H54 (cell line): Measurements from ENCODE around the gene LIMK1.
"Not testable (repeated sequence)": the region's sequence is repeated elsewhere in the genome, so short reads cannot be mapped to it uniquely, and the experiment has no call there.

Source experiments
- DNase-seq: peaks from one replicate; pipeline ENCODE4 v3.0.0; 2011; ENCODE audit warnings: low spot score, mixed read lengths; ENCODE audit not compliant: insufficient read length
- FAIRE-seq: peaks from 3 replicates; lab custom pipeline; 2011; peaks lifted over from hg19 to GRCh38; lab: Jason Lieb, UNC
- POLR2A ChIP-seq: IDR thresholded peaks from 2 replicates; pipeline ENCODE4 v1.6.1; 2011; ENCODE audit warnings: low read depth, mild to moderate bottlenecking, low read length

Gene LIMK1

DNA sequence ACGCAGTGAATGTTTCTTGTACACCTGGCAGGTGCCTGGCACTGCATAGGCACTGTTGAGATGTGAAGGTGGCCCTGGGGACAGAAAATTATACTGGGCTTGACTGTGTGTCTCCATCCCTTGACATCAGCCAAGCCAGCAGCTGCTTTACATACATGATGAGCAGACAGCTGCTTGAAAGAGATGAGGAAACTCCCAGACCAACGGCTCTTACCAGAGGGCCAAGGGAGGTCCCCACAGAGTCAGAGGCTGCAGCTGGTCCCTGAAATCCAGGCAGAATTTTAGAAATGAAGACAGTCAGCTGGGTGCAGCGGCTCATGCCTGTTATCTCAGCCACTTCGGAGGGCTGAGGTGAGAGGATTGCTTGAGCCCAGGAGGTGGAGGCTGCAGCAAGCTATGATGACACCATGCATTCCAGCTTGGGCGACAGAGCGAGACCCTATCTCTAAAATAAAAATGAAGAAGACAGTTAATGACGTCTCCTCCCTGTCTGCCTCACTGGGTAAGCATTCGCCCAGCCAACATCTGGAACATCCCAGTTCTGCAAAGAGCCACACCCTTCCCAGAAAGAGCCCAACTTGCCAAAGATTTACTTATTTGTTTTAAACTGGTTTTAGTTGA lies 17.6 kb downstream of the LIMK1 start:
- FAIRE-seq = no peak
- no peak for TF ChIP-seq POLR2A
- DNase-seq = no peak

DNA sequence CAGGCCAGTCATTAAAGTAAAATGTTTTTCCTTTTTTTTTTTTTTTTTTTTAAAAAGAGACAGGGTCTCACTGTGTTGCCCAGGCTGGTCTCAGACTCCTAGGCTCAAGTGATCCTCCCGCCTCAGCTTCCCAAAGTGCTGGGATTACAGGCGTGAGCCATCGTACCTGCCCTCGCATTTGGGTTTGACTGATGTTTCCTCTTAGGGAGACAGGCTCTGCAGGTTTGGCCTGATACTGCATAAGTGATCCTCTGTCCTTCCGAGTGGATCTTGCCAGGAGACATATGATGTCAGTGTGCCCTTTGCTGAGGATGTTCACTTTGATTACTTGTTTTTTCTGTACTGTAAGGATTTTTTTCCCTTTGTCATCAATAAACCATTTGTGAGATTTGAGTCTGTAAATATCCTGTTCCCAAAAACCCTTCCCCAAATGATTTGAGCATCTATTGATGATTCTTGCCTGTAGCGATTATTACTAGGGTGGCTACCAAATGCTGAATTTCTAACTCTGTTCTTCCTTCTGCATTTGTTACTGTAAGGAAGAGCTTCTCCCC lies 19.7 kb downstream of the LIMK1 start:
- no peak for TF ChIP-seq POLR2A
- DNase-seq = no peak
- no peak for FAIRE-seq

DNA sequence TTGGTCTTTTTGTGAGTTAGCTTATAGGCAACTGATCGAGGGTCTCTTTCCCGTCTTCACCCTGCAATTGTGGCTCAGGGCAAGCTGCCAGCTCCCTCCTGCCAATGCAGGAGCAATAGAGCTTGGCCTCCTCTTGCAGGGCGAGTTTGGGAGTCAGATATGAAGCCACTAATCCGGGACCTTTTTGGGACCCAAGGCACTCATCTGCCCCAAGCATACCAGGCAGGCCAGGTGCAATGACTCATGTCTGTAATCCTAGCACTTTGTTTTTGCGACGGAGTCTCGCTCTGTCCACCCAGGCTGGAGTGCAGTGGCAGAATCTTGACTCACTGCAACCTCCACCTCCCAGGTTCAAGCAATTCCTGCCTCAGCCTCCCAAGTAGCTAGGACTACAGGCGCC lies 21.1 kb downstream of the LIMK1 start:
- DNase-seq = no peak
- TF ChIP-seq POLR2A = no peak
- no peak for FAIRE-seq

DNA sequence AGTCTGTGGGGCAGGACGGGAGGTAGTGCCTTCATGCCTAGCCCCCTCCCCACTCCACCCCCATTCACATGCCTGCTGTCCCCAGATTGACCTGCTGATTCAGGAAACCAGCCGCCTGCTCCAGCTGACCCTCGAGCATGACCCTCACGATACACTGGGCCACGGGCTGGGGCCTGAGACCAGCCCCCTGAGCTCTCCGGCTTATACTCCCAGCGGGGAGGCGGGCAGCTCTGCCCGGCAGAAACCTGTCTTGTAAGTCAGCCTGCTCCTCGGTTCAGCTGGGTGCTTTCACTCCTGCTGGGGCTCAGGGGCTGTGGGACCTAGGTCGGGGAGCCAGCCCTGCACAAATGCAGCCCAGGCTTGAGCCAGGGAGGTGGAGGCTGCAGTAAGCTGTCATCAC lies 22.4 kb downstream of the LIMK1 start:
- FAIRE-seq = no peak

DNA sequence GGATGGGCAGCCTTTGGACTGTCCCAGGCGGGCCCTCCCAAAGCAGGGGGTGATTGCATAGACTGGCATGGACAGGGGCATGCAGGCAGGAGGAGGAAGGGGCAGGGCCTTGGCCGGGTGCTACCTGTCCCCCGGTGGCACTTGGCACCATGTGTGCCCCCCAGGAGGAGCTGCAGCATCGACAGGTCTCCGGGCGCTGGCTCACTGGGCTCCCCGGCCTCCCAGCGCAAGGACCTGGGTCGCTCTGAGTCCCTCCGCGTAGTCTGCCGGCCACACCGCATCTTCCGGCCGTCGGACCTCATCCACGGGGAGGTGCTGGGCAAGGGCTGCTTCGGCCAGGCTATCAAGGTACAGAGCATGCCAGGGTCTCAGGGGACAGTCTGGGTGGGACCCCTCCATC lies 23.2 kb downstream of the LIMK1 start:
- TF ChIP-seq POLR2A = no peak
- FAIRE-seq = no peak
- no peak for DNase-seq

More for the DNA sequence above, 22.4 kb downstream of the LIMK1 start:
- DNase-seq = no peak
- TF ChIP-seq POLR2A = no peak

DNA sequence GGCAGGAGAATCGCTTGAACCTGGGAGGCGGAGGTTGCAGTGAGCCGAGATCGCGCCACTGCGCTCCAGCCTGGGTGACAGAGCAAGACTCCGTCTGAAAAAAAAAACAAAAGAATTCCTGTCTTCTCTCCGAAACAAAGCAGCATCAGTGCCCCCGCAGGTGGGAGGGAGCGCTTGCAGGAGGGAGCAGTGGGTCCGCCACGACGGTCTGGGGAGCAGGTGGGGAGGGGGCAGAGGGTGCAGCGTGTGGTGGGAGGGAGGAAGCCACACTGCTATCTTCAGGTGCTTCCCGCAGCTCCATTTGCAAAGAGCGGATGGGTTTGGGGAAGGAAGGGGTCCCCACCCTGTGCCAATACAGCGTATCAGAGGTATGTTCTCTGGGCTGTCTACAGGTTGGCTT lies 31.7 kb downstream of the LIMK1 start:
- FAIRE-seq = no peak
- no peak for TF ChIP-seq POLR2A
- no peak for DNase-seq

DNA sequence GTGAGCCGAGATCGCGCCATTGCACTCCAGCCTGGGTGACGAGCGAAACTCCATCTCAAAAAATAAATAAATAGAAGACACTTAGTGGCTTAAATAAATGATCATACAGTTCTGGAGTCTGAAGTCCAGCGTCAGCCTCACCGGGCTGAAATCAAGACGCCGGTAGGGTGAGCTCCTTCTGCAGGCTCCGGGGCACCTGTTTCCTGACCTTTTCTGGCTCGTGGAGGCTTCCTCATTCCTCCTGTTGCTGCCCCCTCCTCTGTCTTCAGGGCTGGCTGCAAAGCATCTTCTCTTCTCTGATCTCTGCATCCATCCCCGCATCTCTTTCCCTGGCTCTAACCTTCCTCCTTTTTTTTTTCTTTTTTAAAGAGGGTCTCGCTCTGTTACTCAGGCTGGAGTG lies 32.8 kb downstream of the LIMK1 start:
- FAIRE-seq (no peak), DNase-seq (no peak)
- no peak for TF ChIP-seq POLR2A

DNA sequence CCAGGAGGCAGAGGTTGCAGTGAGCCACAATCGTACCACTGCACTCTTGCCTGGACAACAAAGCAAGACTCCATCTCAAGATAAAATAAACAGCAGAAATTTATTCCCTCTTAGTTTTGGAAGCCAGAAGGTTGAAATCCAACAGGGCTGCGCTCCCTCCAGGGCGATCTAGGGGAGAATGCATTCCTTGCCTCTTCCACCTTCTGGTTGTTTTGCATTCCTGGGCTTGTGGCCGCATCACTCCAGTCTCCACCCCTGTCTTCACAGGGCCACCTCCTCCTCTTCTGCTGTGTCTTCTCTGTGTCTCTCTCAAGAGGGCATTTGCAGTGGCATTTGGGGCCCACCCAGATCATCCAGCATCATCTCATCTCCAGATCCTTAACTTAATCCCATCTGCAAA lies 36.2 kb downstream of the LIMK1 start:
- DNase-seq (no peak), FAIRE-seq (no peak)
- TF ChIP-seq POLR2A = no peak

GRCh38 chr7:74121401-74122249 lies 38.0 kb downstream of the LIMK1 start:
- DNase-seq (no peak), FAIRE-seq (no peak)
- TF ChIP-seq POLR2A = no peak

- DNase-seq, FAIRE-seq: not testable (repeated sequence)
Measured at GRCh38 chr7:74123892-74124291, 40.3 kb downstream of the LIMK1 start.

DNA sequence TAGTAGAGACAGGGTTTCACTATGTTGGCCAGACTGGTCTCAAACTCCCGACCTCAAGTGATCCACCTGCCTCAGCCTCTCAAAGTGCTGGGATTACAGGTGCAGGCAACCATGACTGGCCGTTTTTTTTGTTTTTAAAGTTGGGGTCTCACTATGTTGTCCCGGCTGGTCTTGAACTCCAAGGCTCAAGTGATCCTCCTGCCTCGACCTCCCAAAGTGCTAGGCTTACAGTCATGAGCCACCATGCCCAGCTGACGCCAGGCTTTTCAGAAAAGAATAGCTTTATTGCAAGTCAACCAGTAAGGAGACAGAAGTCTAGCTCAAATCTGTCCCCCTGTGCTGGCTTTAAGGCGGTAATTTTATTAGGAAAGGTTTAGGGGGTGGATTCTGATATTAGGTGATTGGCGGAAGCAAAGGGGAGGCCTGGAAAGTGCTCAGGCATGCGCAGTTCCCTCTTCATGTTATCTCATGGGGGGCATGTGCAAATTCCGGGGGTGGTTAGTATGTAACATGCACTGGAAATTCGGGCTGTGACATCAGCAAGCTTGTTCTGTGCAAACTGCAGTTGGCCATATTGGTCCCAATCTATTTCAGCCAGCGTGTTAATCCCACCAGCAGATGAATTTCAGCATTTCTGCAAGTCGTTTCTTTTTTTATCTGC lies 42.7 kb downstream of the LIMK1 start:
- no peak for TF ChIP-seq POLR2A
- no peak for FAIRE-seq
- DNase-seq = no peak

- FAIRE-seq (no peak), DNase-seq (no peak)
- TF ChIP-seq POLR2A = no peak
Measured at GRCh38 chr7:74129887-74130286, 46.3 kb downstream of the LIMK1 start.

GRCh38 chr7:74130518-74130917 lies 46.9 kb downstream of the LIMK1 start:
- TF ChIP-seq POLR2A = no peak
- FAIRE-seq = no peak

GRCh38 chr7:74134117-74134620 lies 50.6 kb downstream of the LIMK1 start:
- FAIRE-seq (no peak), DNase-seq (no peak)

More at GRCh38 chr7:74130518-74130917, 46.9 kb downstream of the LIMK1 start:
- DNase-seq = no peak

More at GRCh38 chr7:74134117-74134620, 50.6 kb downstream of the LIMK1 start:
- TF ChIP-seq POLR2A = no peak
